Subcutaneous abdominal adipose tissue (tissue), 5 donors: Measurements from ENCODE around the gene SOAT1.

Source experiments
- H3K27ac ChIP-seq: one replicate; pipeline ENCODE4 v1.7.0; 2013; ENCODE audit warnings: low read depth, mild to moderate bottlenecking, inconsistent platforms, low read length, moderate library complexity
- H3K27me3 ChIP-seq, 5 donors: one replicate each; pipeline ENCODE4 v1.7.0; 2013; ENCODE audit warnings: low read length in 5 of 5, inconsistent platforms in 1 of 5; ENCODE audit not compliant: control insufficient read depth in 5 of 5, insufficient read depth in 4 of 5
- H3K36me3 ChIP-seq, 5 donors: one replicate each; pipeline ENCODE4 v1.7.0; 2013; ENCODE audit warnings: low read length in 5 of 5; ENCODE audit not compliant: control insufficient read depth in 5 of 5, insufficient read depth in 5 of 5
- H3K4me1 ChIP-seq, 5 donors: one replicate each; pipeline ENCODE4 v1.7.0; 2013; ENCODE audit warnings: low read length in 5 of 5, mild to moderate bottlenecking in 3 of 5, moderate library complexity in 1 of 5; ENCODE audit not compliant: control insufficient read depth in 5 of 5, insufficient read depth in 5 of 5
- H3K4me3 ChIP-seq, 5 donors: one replicate each; pipeline ENCODE4 v1.7.0; 2013; ENCODE audit warnings: low read length in 5 of 5, low read depth in 1 of 5
- H3K9ac ChIP-seq, 5 donors: one replicate each; pipeline ENCODE4 v1.7.0; 2013; ENCODE audit warnings: low read length in 5 of 5, mild to moderate bottlenecking in 4 of 5, moderate library complexity in 3 of 5
- H3K9me3 ChIP-seq, 5 donors: one replicate each; pipeline ENCODE4 v1.7.0; 2013; ENCODE audit warnings: low read length in 5 of 5; ENCODE audit not compliant: control insufficient read depth in 5 of 5
- donor health status: healthy.
- donor health status: healthy.
- donor health status: healthy.
- donor health status: healthy.
- donor health status: healthy.

Gene SOAT1

GRCh38 chr1:179322557-179322956 lies 29.0 kb downstream of the SOAT1 start:
- no peak overlapping the region for H3K4me3 ChIP-seq
- no peak overlapping the region for H3K27ac ChIP-seq

DNA sequence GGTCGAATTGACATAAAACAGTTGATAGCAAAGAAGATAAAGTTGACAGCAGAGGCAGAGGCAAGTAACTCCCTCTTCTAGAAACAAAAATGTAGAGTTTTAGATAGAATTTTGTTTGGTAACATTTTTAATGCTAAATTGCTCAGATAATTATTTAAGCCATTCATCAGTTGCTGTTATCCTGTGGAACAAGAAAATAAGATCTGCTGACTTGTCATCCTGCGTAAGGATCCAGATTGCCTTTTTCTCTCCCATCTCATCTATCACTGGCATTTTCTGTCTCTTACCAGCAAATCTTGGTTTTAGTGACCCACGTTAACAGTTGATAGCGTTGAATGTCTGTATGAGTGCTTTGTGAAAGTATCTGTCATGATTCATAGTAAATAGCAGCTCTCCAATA lies 29.8 kb downstream of the SOAT1 start:
- Histone ChIP-seq H3K9ac (no peak overlapping the region), H3K4me3 (no peak overlapping the region), H3K27me3 (no peaks in the 10 kb centered on the region), H3K4me1 (peaks cover 0 to 7% (median 2%) of the 10 kb centered on the region in 5 donors), H3K9me3 (no peaks in the 10 kb centered on the region), H3K36me3 (peaks cover 0 to 5% (median 2%) of the 10 kb centered on the region in 5 donors), H3K27ac (no peak overlapping the region)

More at GRCh38 chr1:179322557-179322956, 29.0 kb downstream of the SOAT1 start:
- H3K4me1 ChIP-seq: peaks cover 0 to 1% (median 0%) of the 10 kb centered on the region in 5 donors
- H3K36me3 ChIP-seq: peaks cover 0 to 5% (median 2%) of the 10 kb centered on the region in 5 donors
- no peaks in the 10 kb centered on the region for H3K9me3 ChIP-seq
- H3K9ac ChIP-seq: no peak overlapping the region
- no peaks in the 10 kb centered on the region for H3K27me3 ChIP-seq

GRCh38 chr1:179325836-179326235 lies 32.2 kb downstream of the SOAT1 start:
- Histone ChIP-seq H3K27me3 (no peaks in the 10 kb centered on the region), H3K4me1 (peaks cover 0 to 7% (median 2%) of the 10 kb centered on the region in 5 donors), H3K9me3 (peaks cover 0 to 5% (median 4%) of the 10 kb centered on the region in 5 donors), H3K36me3 (peaks cover 0 to 5% (median 2%) of the 10 kb centered on the region in 5 donors), H3K4me3 (no peak overlapping the region), H3K9ac (no peak overlapping the region), H3K27ac (no peak overlapping the region)

GRCh38 chr1:179326746-179327145 lies 33.1 kb downstream of the SOAT1 start:
- peaks cover 0 to 5% (median 2%) of the 10 kb centered on the region in 5 donors for H3K36me3 ChIP-seq
- H3K4me1 ChIP-seq: peaks cover 0 to 7% (median 2%) of the 10 kb centered on the region in 5 donors
- H3K9ac ChIP-seq: no peak overlapping the region
- H3K27ac ChIP-seq: no peak overlapping the region
- peaks cover 0 to 5% (median 4%) of the 10 kb centered on the region in 5 donors for H3K9me3 ChIP-seq
- no peak overlapping the region for H3K4me3 ChIP-seq
- H3K27me3 ChIP-seq: no peaks in the 10 kb centered on the region

GRCh38 chr1:179327196-179327595 lies 33.6 kb downstream of the SOAT1 start:
- Histone ChIP-seq H3K9me3 (peaks cover 0 to 5% (median 4%) of the 10 kb centered on the region in 5 donors), H3K4me3 (no peak overlapping the region), H3K9ac (no peak overlapping the region), H3K27me3 (no peaks in the 10 kb centered on the region), H3K4me1 (peaks cover 0 to 7% (median 2%) of the 10 kb centered on the region in 5 donors), H3K27ac (no peak overlapping the region), H3K36me3 (peaks cover 0 to 5% (median 2%) of the 10 kb centered on the region in 5 donors)

DNA sequence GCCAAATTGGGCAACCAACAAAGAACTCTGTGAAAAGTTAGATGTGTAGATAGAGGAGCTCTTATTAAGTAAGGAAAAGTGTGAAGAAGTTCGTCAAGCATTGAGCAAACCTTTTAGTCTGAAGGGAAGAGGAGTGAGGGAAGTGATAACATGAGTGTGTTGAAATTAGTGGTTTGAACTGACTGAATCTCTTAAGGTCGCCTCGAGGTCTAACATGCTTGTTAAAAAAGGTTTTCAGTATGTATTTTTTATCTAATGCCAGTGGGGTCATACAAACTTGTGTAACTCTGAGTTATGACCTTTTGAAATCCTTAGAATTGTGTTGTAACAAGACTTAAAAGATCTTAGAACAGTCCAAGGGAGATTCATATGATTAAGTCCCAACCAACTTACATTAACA lies 34.1 kb downstream of the SOAT1 start:
- H3K4me3 ChIP-seq: no peak overlapping the region
- H3K36me3 ChIP-seq: peaks cover 0 to 5% (median 2%) of the 10 kb centered on the region in 5 donors
- peaks cover 0 to 5% (median 4%) of the 10 kb centered on the region in 5 donors for H3K9me3 ChIP-seq
- H3K27ac ChIP-seq: no peak overlapping the region
- H3K27me3 ChIP-seq: no peaks in the 10 kb centered on the region
- H3K9ac ChIP-seq: no peak overlapping the region
- H3K4me1 ChIP-seq: peaks cover 0 to 7% (median 2%) of the 10 kb centered on the region in 5 donors

DNA sequence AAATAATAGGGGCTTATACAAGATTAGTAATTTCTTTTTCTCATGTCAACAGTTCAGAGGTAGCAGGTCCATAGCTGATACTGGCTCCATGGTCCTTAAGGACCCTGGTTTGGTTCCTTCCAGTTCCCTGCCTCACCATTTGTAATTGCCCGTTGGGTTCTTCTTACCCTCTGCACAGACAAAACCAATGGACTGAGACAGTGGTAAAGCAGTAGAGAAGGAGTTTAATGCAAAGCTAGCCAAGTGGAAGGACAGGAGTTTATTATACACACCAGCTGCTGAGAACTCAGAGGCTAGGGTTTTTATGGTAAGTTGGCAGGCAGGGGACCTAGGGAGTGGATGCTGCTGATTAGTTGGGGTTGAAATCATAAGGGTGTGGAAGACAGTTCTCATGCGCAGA lies 36.3 kb downstream of the SOAT1 start:
- H3K36me3 ChIP-seq: peaks cover 0 to 2% (median 0%) of the 10 kb centered on the region in 5 donors

DNA sequence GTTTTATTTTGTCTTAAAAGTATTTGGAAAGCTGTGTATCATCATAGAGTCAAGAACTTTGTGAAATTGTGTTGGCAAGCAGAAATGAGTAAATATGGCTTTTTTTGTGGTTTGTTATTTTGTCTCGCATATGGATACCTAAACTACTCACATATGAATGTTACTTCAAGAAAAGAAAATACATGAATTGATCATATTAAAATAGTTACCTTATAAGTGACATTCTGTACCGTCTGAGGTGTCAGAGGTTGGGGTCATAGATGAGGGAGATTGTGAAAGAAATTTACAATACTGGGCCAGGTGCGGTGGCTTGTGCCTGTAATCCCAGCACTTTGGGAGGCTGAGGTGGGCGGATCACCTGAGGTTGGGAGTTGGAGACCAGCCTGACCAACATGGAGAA lies 40.8 kb downstream of the SOAT1 start:
- Histone ChIP-seq H3K9me3 (peaks cover 0 to 5% (median 4%) of the 10 kb centered on the region in 5 donors), H3K36me3 (peaks cover 4 to 18% (median 7%) of the 10 kb centered on the region in 5 donors), H3K4me1 (no peaks in the 10 kb centered on the region), H3K9ac (no peak overlapping the region), H3K4me3 (no peak overlapping the region), H3K27me3 (no peaks in the 10 kb centered on the region), H3K27ac (no peak overlapping the region)

More for the DNA sequence above, 36.3 kb downstream of the SOAT1 start:
- Histone ChIP-seq H3K4me3 (no peak overlapping the region), H3K4me1 (peaks cover 0 to 7% (median 2%) of the 10 kb centered on the region in 5 donors), H3K9ac (no peak overlapping the region), H3K27ac (no peak overlapping the region), H3K27me3 (no peaks in the 10 kb centered on the region), H3K9me3 (peaks cover 0 to 5% (median 4%) of the 10 kb centered on the region in 5 donors)

DNA sequence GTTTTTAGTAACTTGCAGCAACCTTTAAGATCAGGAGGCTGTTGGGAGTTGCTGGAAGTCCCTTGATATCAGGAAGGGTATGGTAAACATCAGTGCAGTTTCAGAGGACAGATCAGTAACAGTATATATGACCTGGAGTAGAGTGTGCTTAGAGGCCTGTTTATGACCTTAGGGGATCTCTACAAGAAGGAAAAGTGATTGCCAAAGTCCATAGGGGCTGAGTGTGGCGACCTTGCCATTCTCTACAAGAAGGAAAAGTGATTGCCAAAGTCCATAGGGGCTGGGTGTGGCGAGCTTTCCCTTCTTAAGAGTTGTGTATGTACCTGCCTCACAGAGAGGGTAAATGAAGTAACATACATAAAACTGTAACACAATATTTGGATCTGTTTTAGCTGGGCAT lies 43.7 kb downstream of the SOAT1 start:
- Histone ChIP-seq H3K4me3 (no peak overlapping the region), H3K27me3 (no peaks in the 10 kb centered on the region), H3K9me3 (no peaks in the 10 kb centered on the region), H3K9ac (no peak overlapping the region), H3K36me3 (peaks cover 4 to 27% (median 11%) of the 10 kb centered on the region in 5 donors), H3K27ac (no peak overlapping the region), H3K4me1 (no peaks in the 10 kb centered on the region)

DNA sequence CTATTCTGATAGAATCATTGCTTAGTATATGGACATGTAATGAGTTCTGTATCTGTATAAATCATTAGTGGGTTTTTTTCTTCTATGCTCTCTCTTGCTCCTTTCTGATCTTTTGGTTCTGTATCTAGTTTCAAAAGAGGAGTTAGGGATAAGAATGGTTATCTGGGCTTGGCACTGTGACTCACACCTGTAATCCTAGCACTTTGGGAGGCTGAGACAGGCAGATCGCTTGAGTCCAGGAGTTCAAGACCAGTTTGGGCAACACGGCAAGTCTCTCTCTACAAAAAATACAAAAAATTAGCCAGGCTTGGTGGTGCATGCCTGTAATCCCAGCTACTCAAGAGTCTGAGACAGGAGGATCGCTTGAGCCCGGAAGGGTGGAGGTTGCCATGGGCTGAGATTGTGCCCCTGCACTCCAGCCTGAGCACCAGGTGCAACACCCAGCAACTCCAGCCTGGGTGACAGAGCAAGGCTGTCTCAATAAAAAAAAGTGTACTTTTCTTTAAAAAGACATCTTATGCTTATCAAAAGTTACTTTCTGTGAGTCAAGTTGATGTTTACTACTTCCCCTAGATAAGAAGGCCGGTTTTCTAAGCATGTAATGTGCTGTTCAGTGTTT lies 44.5 kb downstream of the SOAT1 start:
- H3K9ac ChIP-seq: no peak overlapping the region
- no peaks in the 10 kb centered on the region for H3K27me3 ChIP-seq
- no peak overlapping the region for H3K27ac ChIP-seq
- H3K4me1 ChIP-seq: no peaks in the 10 kb centered on the region
- H3K4me3 ChIP-seq: no peak overlapping the region
- peaks cover 6 to 33% (median 16%) of the 10 kb centered on the region in 5 donors for H3K36me3 ChIP-seq
- no peaks in the 10 kb centered on the region for H3K9me3 ChIP-seq
